ENCODE results near the gene CALHM5.
"Not testable (repeated sequence)": the region's sequence is repeated elsewhere in the genome, so short reads cannot be mapped to it uniquely, and the experiment has no call there.

The CALHM5 gene

GRCh38 chr6:116476002-116476678 is 35.3 kb upstream of the CALHM5 start:
- Histone ChIP-seq H3K27ac (ENCODE audit: low read length) (no peak overlapping the region), H3K9me3 (ENCODE audit: control insufficient read depth in 2 of 2, low read length in 2 of 2) (no peaks in the 10 kb centered on the region), H3K4me3 (ENCODE audit: low read length in 2 of 2) (no peak overlapping the region), H3K27me3 (ENCODE audit: control insufficient read depth in 1 of 2, insufficient read depth in 2 of 2, low read length in 2 of 2) (no peaks in the 10 kb centered on the region), H3K9ac (ENCODE audit: low read length in 2 of 2) (no peak overlapping the region), H3K4me1 (ENCODE audit: control insufficient read depth, insufficient read depth, low read length) (no peaks in the 10 kb centered on the region), H3K36me3 (ENCODE audit: control insufficient read depth in 2 of 2, insufficient read depth in 2 of 2, low read length in 2 of 2) (no peaks in the 10 kb centered on the region)

- Histone ChIP-seq H3K9ac (ENCODE audit: low read length in 2 of 2) (no peak overlapping the region), H3K27me3 (ENCODE audit: control insufficient read depth in 1 of 2, insufficient read depth in 2 of 2, low read length in 2 of 2) (no peaks in the 10 kb centered on the region), H3K9me3 (ENCODE audit: control insufficient read depth in 2 of 2, low read length in 2 of 2) (no peaks in the 10 kb centered on the region), H3K4me1 (ENCODE audit: control insufficient read depth, insufficient read depth, low read length) (no peaks in the 10 kb centered on the region), H3K27ac (ENCODE audit: low read length) (no peak overlapping the region), H3K36me3 (ENCODE audit: control insufficient read depth in 2 of 2, insufficient read depth in 2 of 2, low read length in 2 of 2) (no peaks in the 10 kb centered on the region), H3K4me3 (ENCODE audit: low read length in 2 of 2) (no peak overlapping the region)
Measured at GRCh38 chr6:116482780-116483179, 28.7 kb upstream of the CALHM5 start.

- H3K27ac ChIP-seq (ENCODE audit: low read length), result no peak overlapping the region
- no peak overlapping the region for H3K9ac ChIP-seq (ENCODE audit: low read length in 2 of 2)
- no peak overlapping the region for H3K4me3 ChIP-seq (ENCODE audit: low read length in 2 of 2)
- no peaks in the 10 kb centered on the region for H3K9me3 ChIP-seq (ENCODE audit: control insufficient read depth in 2 of 2, low read length in 2 of 2)
- H3K4me1 ChIP-seq (ENCODE audit: control insufficient read depth, insufficient read depth, low read length), result no peaks in the 10 kb centered on the region
- H3K36me3 ChIP-seq (ENCODE audit: control insufficient read depth in 2 of 2, insufficient read depth in 2 of 2, low read length in 2 of 2), result no peaks in the 10 kb centered on the region
- no peaks in the 10 kb centered on the region for H3K27me3 ChIP-seq (ENCODE audit: control insufficient read depth in 1 of 2, insufficient read depth in 2 of 2, low read length in 2 of 2)
Measured at GRCh38 chr6:116483616-116484015, 27.8 kb upstream of the CALHM5 start.

- Histone ChIP-seq H3K9me3 (ENCODE audit: control insufficient read depth in 2 of 2, low read length in 2 of 2) (no peaks in the 10 kb centered on the region), H3K4me1 (ENCODE audit: control insufficient read depth, insufficient read depth, low read length) (no peaks in the 10 kb centered on the region), H3K27ac (ENCODE audit: low read length) (no peak overlapping the region), H3K4me3 (ENCODE audit: low read length in 2 of 2) (no peak overlapping the region), H3K36me3 (ENCODE audit: control insufficient read depth in 2 of 2, insufficient read depth in 2 of 2, low read length in 2 of 2) (no peaks in the 10 kb centered on the region), H3K27me3 (ENCODE audit: control insufficient read depth in 1 of 2, insufficient read depth in 2 of 2, low read length in 2 of 2) (no peaks in the 10 kb centered on the region), H3K9ac (ENCODE audit: low read length in 2 of 2) (no peak overlapping the region)
Measured at GRCh38 chr6:116485559-116486184, 25.8 kb upstream of the CALHM5 start.

GRCh38 chr6:116491610-116492330 is 19.7 kb upstream of the CALHM5 start:
- Histone ChIP-seq H3K27ac (ENCODE audit: low read length) (no peak overlapping the region), H3K9ac (ENCODE audit: low read length in 2 of 2) (no peak overlapping the region)

GRCh38 chr6:116492331-116493067 is 18.9 kb upstream of the CALHM5 start:
- H3K4me1 ChIP-seq (ENCODE audit: control insufficient read depth, insufficient read depth, low read length), result no peaks in the 10 kb centered on the region
- no peak overlapping the region for H3K27ac ChIP-seq (ENCODE audit: low read length)
- H3K36me3 ChIP-seq (ENCODE audit: control insufficient read depth in 2 of 2, insufficient read depth in 2 of 2, low read length in 2 of 2), result no peaks in the 10 kb centered on the region
- H3K9me3 ChIP-seq (ENCODE audit: control insufficient read depth in 2 of 2, low read length in 2 of 2), result no peaks in the 10 kb centered on the region
- no peaks in the 10 kb centered on the region for H3K27me3 ChIP-seq (ENCODE audit: control insufficient read depth in 1 of 2, insufficient read depth in 2 of 2, low read length in 2 of 2)
- no peak overlapping the region for H3K9ac ChIP-seq (ENCODE audit: low read length in 2 of 2)
- H3K4me3 ChIP-seq (ENCODE audit: low read length in 2 of 2), result no peak overlapping the region

More at GRCh38 chr6:116491610-116492330, 19.7 kb upstream of the CALHM5 start:
- Histone ChIP-seq H3K4me1 (ENCODE audit: control insufficient read depth, insufficient read depth, low read length) (no peaks in the 10 kb centered on the region), H3K36me3 (ENCODE audit: control insufficient read depth in 2 of 2, insufficient read depth in 2 of 2, low read length in 2 of 2) (no peaks in the 10 kb centered on the region), H3K4me3 (ENCODE audit: low read length in 2 of 2) (no peak overlapping the region), H3K9me3 (ENCODE audit: control insufficient read depth in 2 of 2, low read length in 2 of 2) (no peaks in the 10 kb centered on the region), H3K27me3 (ENCODE audit: control insufficient read depth in 1 of 2, insufficient read depth in 2 of 2, low read length in 2 of 2) (no peaks in the 10 kb centered on the region)

- H3K9me3 ChIP-seq (ENCODE audit: control insufficient read depth in 2 of 2, low read length in 2 of 2); H3K4me3 ChIP-seq (ENCODE audit: low read length in 2 of 2); H3K36me3 ChIP-seq (ENCODE audit: control insufficient read depth in 2 of 2, insufficient read depth in 2 of 2, low read length in 2 of 2); H3K27ac ChIP-seq (ENCODE audit: low read length); H3K9ac ChIP-seq (ENCODE audit: low read length in 2 of 2); H3K27me3 ChIP-seq (ENCODE audit: control insufficient read depth in 1 of 2, insufficient read depth in 2 of 2, low read length in 2 of 2); H3K4me1 ChIP-seq (ENCODE audit: control insufficient read depth, insufficient read depth, low read length): not testable (repeated sequence)
Measured at GRCh38 chr6:116495161-116495560, 16.3 kb upstream of the CALHM5 start.

GRCh38 chr6:116497113-116497676 is 14.2 kb upstream of the CALHM5 start:
- Histone ChIP-seq H3K27me3 (ENCODE audit: control insufficient read depth in 1 of 2, insufficient read depth in 2 of 2, low read length in 2 of 2) (peaks cover 0 to 9% of the 10 kb centered on the region in 2 donors), H3K36me3 (ENCODE audit: control insufficient read depth in 2 of 2, insufficient read depth in 2 of 2, low read length in 2 of 2) (no peaks in the 10 kb centered on the region), H3K4me1 (ENCODE audit: control insufficient read depth, insufficient read depth, low read length) (no peaks in the 10 kb centered on the region), H3K9me3 (ENCODE audit: control insufficient read depth in 2 of 2, low read length in 2 of 2) (no peaks in the 10 kb centered on the region), H3K27ac (ENCODE audit: low read length) (no peak overlapping the region), H3K9ac (ENCODE audit: low read length in 2 of 2) (no peak overlapping the region), H3K4me3 (ENCODE audit: low read length in 2 of 2) (no peak overlapping the region)

- Histone ChIP-seq H3K4me1 (ENCODE audit: control insufficient read depth, insufficient read depth, low read length) (no peaks in the 10 kb centered on the region), H3K27me3 (ENCODE audit: control insufficient read depth in 1 of 2, insufficient read depth in 2 of 2, low read length in 2 of 2) (peaks cover 0 to 9% of the 10 kb centered on the region in 2 donors), H3K36me3 (ENCODE audit: control insufficient read depth in 2 of 2, insufficient read depth in 2 of 2, low read length in 2 of 2) (no peaks in the 10 kb centered on the region), H3K9me3 (ENCODE audit: control insufficient read depth in 2 of 2, low read length in 2 of 2) (no peaks in the 10 kb centered on the region), H3K9ac (ENCODE audit: low read length in 2 of 2) (no peak overlapping the region), H3K27ac (ENCODE audit: low read length) (no peak overlapping the region), H3K4me3 (ENCODE audit: low read length in 2 of 2) (no peak overlapping the region)
Measured at GRCh38 chr6:116500969-116501433, 10.4 kb upstream of the CALHM5 start.

- no peak overlapping the region for H3K27ac ChIP-seq (ENCODE audit: low read length)
- H3K4me3 ChIP-seq (ENCODE audit: low read length in 2 of 2), result no peak overlapping the region
- no peaks in the 10 kb centered on the region for H3K36me3 ChIP-seq (ENCODE audit: control insufficient read depth in 2 of 2, insufficient read depth in 2 of 2, low read length in 2 of 2)
- no peaks in the 10 kb centered on the region for H3K27me3 ChIP-seq (ENCODE audit: control insufficient read depth in 1 of 2, insufficient read depth in 2 of 2, low read length in 2 of 2)
- peaks cover 6% of the 10 kb centered on the region for H3K4me1 ChIP-seq (ENCODE audit: control insufficient read depth, insufficient read depth, low read length)
- no peaks in the 10 kb centered on the region for H3K9me3 ChIP-seq (ENCODE audit: control insufficient read depth in 2 of 2, low read length in 2 of 2)
- no peak overlapping the region for H3K9ac ChIP-seq (ENCODE audit: low read length in 2 of 2)
Measured at GRCh38 chr6:116507324-116507723, 4.1 kb upstream of the CALHM5 start.

All from stomach smooth muscle (tissue), 2 donors.